Measurements from ENCODE around the gene CCR8.
"Not testable (repeated sequence)": the region's sequence is repeated elsewhere in the genome, so short reads cannot be mapped to it uniquely, and the experiment has no call there.

Gene CCR8

GRCh38 chr3:39362192-39362591, 32.7 kb downstream of the CCR8 start:
- no peaks in the 10 kb centered on the region for H3K36me3 ChIP-seq (replicated peaks in 1 of 2; ENCODE audit: control insufficient read depth in 2 of 2, insufficient read depth in 2 of 2, low read length in 2 of 2)
- WGBS, 2 donors (ENCODE audit: extremely low coverage in 2 of 2, insufficient read length in 2 of 2, insufficient replicate concordance in 1 of 2) = no CpG with 5 or more reads among the region's 3 CpGs
- no peaks in the 10 kb centered on the region for H3K9me3 ChIP-seq (replicated peaks in 1 of 2; ENCODE audit: control insufficient read depth in 2 of 2, insufficient read depth in 1 of 2, low read depth in 1 of 2, low read length in 2 of 2)
- no peak overlapping the region for H3K4me2 ChIP-seq (ENCODE audit: insufficient read depth, low read length, poor library complexity, severe bottlenecking)
- H2BK120ac ChIP-seq (ENCODE audit: low read depth, low read length) = no peak overlapping the region
- H3K79me1 ChIP-seq (ENCODE audit: low read depth, low read length) = no peaks in the 10 kb centered on the region
- DNase-seq (ENCODE audit: low spot score) = no peak
- H3K4me1 ChIP-seq (ENCODE audit: control insufficient read depth in 2 of 2, insufficient read depth in 1 of 2, low read depth in 1 of 2, low read length in 2 of 2) = peaks cover 0 to 4% of the 10 kb centered on the region in 2 donors
- H3K23ac ChIP-seq (ENCODE audit: low read depth, low read length, poor library complexity) = no peak overlapping the region
- H3K27me3 ChIP-seq (ENCODE audit: control insufficient read depth in 3 of 3, insufficient read depth in 3 of 3, low read depth in 1 of 3, low read length in 3 of 3) = peaks cover 0 to 3% (median 0%) of the 10 kb centered on the region in 3 experiments
- H2BK5ac ChIP-seq (ENCODE audit: low read length) = no peak overlapping the region
- no peak overlapping the region for H3K4ac ChIP-seq (ENCODE audit: low read length)
- no peak overlapping the region for H3K4me3 ChIP-seq (ENCODE audit: low read length in 2 of 2)
- no peak overlapping the region for H4K8ac ChIP-seq (ENCODE audit: low read depth, low read length)
- H3K18ac ChIP-seq (ENCODE audit: low read length) = no peak overlapping the region
- no peak overlapping the region for H3K27ac ChIP-seq (replicated peaks; ENCODE audit: low read length)
- H4K91ac ChIP-seq (ENCODE audit: low read depth, low read length, poor library complexity) = no peak overlapping the region
- H2BK12ac ChIP-seq (ENCODE audit: low read length) = no peak overlapping the region
- no peak overlapping the region for H2BK15ac ChIP-seq (ENCODE audit: low read length)
- no peak overlapping the region for H3K9ac ChIP-seq (ENCODE audit: low read depth, low read length, poor library complexity)
- no peak overlapping the region for H2AFZ ChIP-seq (ENCODE audit: low read length)
- H2AK5ac ChIP-seq (ENCODE audit: low read depth, low read length) = no peak overlapping the region
- peak overlapping the region; percentile 31 for H3K14ac ChIP-seq (ENCODE audit: low read length)

- Histone ChIP-seq H3K79me1 (ENCODE audit: low read depth, low read length) (no peaks in the 10 kb centered on the region), H2BK120ac (ENCODE audit: low read depth, low read length) (no peak overlapping the region), H3K9me3 (replicated peaks in 1 of 2; ENCODE audit: control insufficient read depth in 2 of 2, insufficient read depth in 1 of 2, low read depth in 1 of 2, low read length in 2 of 2) (no peaks in the 10 kb centered on the region), H3K4me3 (ENCODE audit: low read length in 2 of 2) (no peak overlapping the region), H2BK15ac (ENCODE audit: low read length) (no peak overlapping the region), H2BK5ac (ENCODE audit: low read length) (no peak overlapping the region), H3K36me3 (replicated peaks in 1 of 2; ENCODE audit: control insufficient read depth in 2 of 2, insufficient read depth in 2 of 2, low read length in 2 of 2) (no peaks in the 10 kb centered on the region), H3K9ac (ENCODE audit: low read depth, low read length, poor library complexity) (no peak overlapping the region), H4K91ac (ENCODE audit: low read depth, low read length, poor library complexity) (no peak overlapping the region), H2AFZ (ENCODE audit: low read length) (no peak overlapping the region), H3K18ac (ENCODE audit: low read length) (no peak overlapping the region), H2AK5ac (ENCODE audit: low read depth, low read length) (no peak overlapping the region), H4K8ac (ENCODE audit: low read depth, low read length) (no peak overlapping the region), H3K14ac (ENCODE audit: low read length) (no peak overlapping the region), H3K4me2 (ENCODE audit: insufficient read depth, low read length, poor library complexity, severe bottlenecking) (no peak overlapping the region), H3K27me3 (ENCODE audit: control insufficient read depth in 3 of 3, insufficient read depth in 3 of 3, low read depth in 1 of 3, low read length in 3 of 3) (peaks cover 0 to 3% (median 0%) of the 10 kb centered on the region in 3 experiments), H3K4me1 (ENCODE audit: control insufficient read depth in 2 of 2, insufficient read depth in 1 of 2, low read depth in 1 of 2, low read length in 2 of 2) (peaks cover 0 to 4% of the 10 kb centered on the region in 2 donors), H3K23ac (ENCODE audit: low read depth, low read length, poor library complexity) (no peak overlapping the region), H3K4ac (ENCODE audit: low read length) (no peak overlapping the region), H2BK12ac (ENCODE audit: low read length) (no peak overlapping the region), H3K27ac (replicated peaks; ENCODE audit: low read length) (no peak overlapping the region)
- WGBS, 2 donors (ENCODE audit: extremely low coverage in 2 of 2, insufficient read length in 2 of 2, insufficient replicate concordance in 1 of 2) = no CpG with 5 or more reads among the region's 2 CpGs
- no peak for DNase-seq (ENCODE audit: low spot score)
Measured at GRCh38 chr3:39362812-39363211, 33.3 kb downstream of the CCR8 start.

GRCh38 chr3:39370450-39370849, 40.9 kb downstream of the CCR8 start:
- not testable (repeated sequence) for H2BK15ac ChIP-seq (ENCODE audit: low read length); H3K36me3 ChIP-seq (replicated peaks in 1 of 2; ENCODE audit: control insufficient read depth in 2 of 2, insufficient read depth in 2 of 2, low read length in 2 of 2); H4K8ac ChIP-seq (ENCODE audit: low read depth, low read length); H3K4me1 ChIP-seq (ENCODE audit: control insufficient read depth in 2 of 2, insufficient read depth in 1 of 2, low read depth in 1 of 2, low read length in 2 of 2); H3K79me1 ChIP-seq (ENCODE audit: low read depth, low read length); H3K18ac ChIP-seq (ENCODE audit: low read length); H3K27ac ChIP-seq (replicated peaks; ENCODE audit: low read length); H2AK5ac ChIP-seq (ENCODE audit: low read depth, low read length); H3K23ac ChIP-seq (ENCODE audit: low read depth, low read length, poor library complexity); DNase-seq (ENCODE audit: low spot score); H3K27me3 ChIP-seq (ENCODE audit: control insufficient read depth in 3 of 3, insufficient read depth in 3 of 3, low read depth in 1 of 3, low read length in 3 of 3); H2BK12ac ChIP-seq (ENCODE audit: low read length); H3K9me3 ChIP-seq (replicated peaks in 1 of 2; ENCODE audit: control insufficient read depth in 2 of 2, insufficient read depth in 1 of 2, low read depth in 1 of 2, low read length in 2 of 2); H3K9ac ChIP-seq (ENCODE audit: low read depth, low read length, poor library complexity); H3K14ac ChIP-seq (ENCODE audit: low read length); H4K91ac ChIP-seq (ENCODE audit: low read depth, low read length, poor library complexity); H3K4ac ChIP-seq (ENCODE audit: low read length); H2BK5ac ChIP-seq (ENCODE audit: low read length); H3K4me3 ChIP-seq (ENCODE audit: low read length in 2 of 2); H3K4me2 ChIP-seq (ENCODE audit: insufficient read depth, low read length, poor library complexity, severe bottlenecking); H2BK120ac ChIP-seq (ENCODE audit: low read depth, low read length); H2AFZ ChIP-seq (ENCODE audit: low read length)
- no CpG with 5 or more reads among the region's 4 CpGs for whole genome bisulfite sequencing, 2 donors (ENCODE audit: extremely low coverage in 2 of 2, insufficient read length in 2 of 2, insufficient replicate concordance in 1 of 2)

GRCh38 chr3:39372833-39373232, 43.3 kb downstream of the CCR8 start:
- no peak overlapping the region for H3K23ac ChIP-seq (ENCODE audit: low read depth, low read length, poor library complexity)
- no peak overlapping the region for H3K14ac ChIP-seq (ENCODE audit: low read length)
- no peak overlapping the region for H2BK5ac ChIP-seq (ENCODE audit: low read length)
- H2BK120ac ChIP-seq (ENCODE audit: low read depth, low read length) = no peak overlapping the region
- H3K4me1 ChIP-seq (ENCODE audit: control insufficient read depth in 2 of 2, insufficient read depth in 1 of 2, low read depth in 1 of 2, low read length in 2 of 2) = peaks cover 0 to 4% of the 10 kb centered on the region in 2 donors
- H3K4ac ChIP-seq (ENCODE audit: low read length) = no peak overlapping the region
- H3K4me2 ChIP-seq (ENCODE audit: insufficient read depth, low read length, poor library complexity, severe bottlenecking) = no peak overlapping the region
- no peak overlapping the region for H3K9ac ChIP-seq (ENCODE audit: low read depth, low read length, poor library complexity)
- H2AK5ac ChIP-seq (ENCODE audit: low read depth, low read length) = no peak overlapping the region
- H3K79me1 ChIP-seq (ENCODE audit: low read depth, low read length) = no peaks in the 10 kb centered on the region
- H4K91ac ChIP-seq (ENCODE audit: low read depth, low read length, poor library complexity) = no peak overlapping the region
- DNase-seq (ENCODE audit: low spot score) = no peak
- no peak overlapping the region for H2BK15ac ChIP-seq (ENCODE audit: low read length)
- no peak overlapping the region for H3K27ac ChIP-seq (replicated peaks; ENCODE audit: low read length)
- H4K8ac ChIP-seq (ENCODE audit: low read depth, low read length) = no peak overlapping the region
- no peaks in the 10 kb centered on the region for H3K36me3 ChIP-seq (replicated peaks in 1 of 2; ENCODE audit: control insufficient read depth in 2 of 2, insufficient read depth in 2 of 2, low read length in 2 of 2)
- H3K9me3 ChIP-seq (replicated peaks in 1 of 2; ENCODE audit: control insufficient read depth in 2 of 2, insufficient read depth in 1 of 2, low read depth in 1 of 2, low read length in 2 of 2) = no peaks in the 10 kb centered on the region
- no peaks in the 10 kb centered on the region for H3K27me3 ChIP-seq (ENCODE audit: control insufficient read depth in 3 of 3, insufficient read depth in 3 of 3, low read depth in 1 of 3, low read length in 3 of 3)
- H2AFZ ChIP-seq (ENCODE audit: low read length) = no peak overlapping the region
- H2BK12ac ChIP-seq (ENCODE audit: low read length) = no peak overlapping the region
- no peak overlapping the region for H3K4me3 ChIP-seq (ENCODE audit: low read length in 2 of 2)
- H3K18ac ChIP-seq (ENCODE audit: low read length) = no peak overlapping the region

Data from neuronal stem cell (in vitro differentiated cells).